HUES6 (cell line): ENCODE measurements around the gene PRB4.
"Not testable (repeated sequence)": the region's sequence is repeated elsewhere in the genome, so short reads cannot be mapped to it uniquely, and the experiment has no call there.

ENCODE experiments used
- H3K27ac ChIP-seq: 2 replicates; pipeline ENCODE4 v1.7.0; 2013; ENCODE audit warnings: low read depth, mild to moderate bottlenecking, low read length, inconsistent platforms
- H3K27me3 ChIP-seq: 2 replicates; pipeline ENCODE4 v1.6.1; 2013; ENCODE audit warnings: low read length; ENCODE audit not compliant: control insufficient read depth, insufficient read depth
- H3K36me3 ChIP-seq: 2 replicates; pipeline ENCODE4 v1.6.1; 2013; ENCODE audit warnings: low read length; ENCODE audit not compliant: control insufficient read depth, insufficient read depth
- H3K4me1 ChIP-seq: 2 replicates; pipeline ENCODE4 v1.6.1; 2013; ENCODE audit warnings: low read length; ENCODE audit not compliant: control insufficient read depth, insufficient read depth
- H3K4me3 ChIP-seq: 2 replicates; pipeline ENCODE4 v1.5.1; 2013; ENCODE audit warnings: low read depth, low read length
- H3K9ac ChIP-seq: one replicate; pipeline ENCODE4 v1.6.1; 2013; ENCODE audit warnings: mild to moderate bottlenecking, low read length
- H3K9me3 ChIP-seq: 2 replicates; pipeline ENCODE4 v1.6.1; 2013; ENCODE audit warnings: low read depth, low read length; ENCODE audit not compliant: control insufficient read depth, insufficient read depth

Gene PRB4

DNA sequence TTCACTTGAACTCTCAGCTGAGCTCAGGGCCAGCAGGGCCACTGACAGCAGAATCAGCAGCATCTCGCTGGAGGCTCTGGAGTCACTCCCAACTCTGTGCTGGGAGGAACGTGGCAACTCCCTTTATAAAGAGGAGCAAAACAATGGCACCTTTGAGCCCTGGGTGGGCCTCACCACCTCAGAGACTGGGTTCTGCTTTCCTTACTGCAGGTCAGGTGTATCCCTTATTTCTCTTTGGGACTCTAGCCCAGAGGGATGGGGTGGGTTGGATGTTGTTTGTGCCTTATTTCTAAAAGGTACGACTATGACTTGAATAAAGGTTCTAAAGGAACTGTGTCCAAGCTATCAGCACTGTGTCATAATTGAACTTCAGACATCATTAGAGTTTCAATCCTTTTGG, at the start of gene PRB4:
Gene PRB4, minus strand, starts transcription at position 101 of the 400 bp plus-strand sequence. Its CDS starts 38 bp downstream, at position 63.
- H3K27ac ChIP-seq, result no peak within 1 kb of the TSS
- no peaks in the 10 kb centered on the region for H3K27me3 ChIP-seq
- no peaks in the 10 kb centered on the region for H3K36me3 ChIP-seq
- H3K4me3 ChIP-seq, result no peak within 1 kb of the TSS
- H3K9ac ChIP-seq, result no peak within 1 kb of the TSS
- H3K9me3 ChIP-seq, result no peaks in the 10 kb centered on the region
- H3K4me1 ChIP-seq, result no peaks in the 10 kb centered on the region

- not testable (repeated sequence) for H3K9me3 ChIP-seq, H3K9ac ChIP-seq, H3K36me3 ChIP-seq, H3K27me3 ChIP-seq, H3K4me1 ChIP-seq, H3K4me3 ChIP-seq, H3K27ac ChIP-seq
Measured at GRCh38 chr12:11351736-11352135, 41.5 kb upstream of the PRB4 start.

- Histone ChIP-seq H3K4me3 (no peak overlapping the region), H3K9me3 (no peaks in the 10 kb centered on the region), H3K4me1 (no peaks in the 10 kb centered on the region)
Measured at GRCh38 chr12:11348439-11348838, 38.2 kb upstream of the PRB4 start.

GRCh38 chr12:11347810-11348209, 37.6 kb upstream of the PRB4 start:
- Histone ChIP-seq H3K4me3 (no peak overlapping the region), H3K9me3 (no peaks in the 10 kb centered on the region), H3K27ac (no peak overlapping the region), H3K9ac (no peak overlapping the region), H3K4me1 (no peaks in the 10 kb centered on the region), H3K36me3 (no peaks in the 10 kb centered on the region), H3K27me3 (no peaks in the 10 kb centered on the region)

More at GRCh38 chr12:11348439-11348838, 38.2 kb upstream of the PRB4 start:
- H3K9ac ChIP-seq, result no peak overlapping the region
- H3K27ac ChIP-seq, result no peak overlapping the region
- no peaks in the 10 kb centered on the region for H3K27me3 ChIP-seq
- no peaks in the 10 kb centered on the region for H3K36me3 ChIP-seq

- Histone ChIP-seq H3K27ac (no peak overlapping the region), H3K27me3 (no peaks in the 10 kb centered on the region), H3K9ac (no peak overlapping the region), H3K9me3 (no peaks in the 10 kb centered on the region), H3K36me3 (no peaks in the 10 kb centered on the region), H3K4me3 (no peak overlapping the region), H3K4me1 (no peaks in the 10 kb centered on the region)
Measured at GRCh38 chr12:11344500-11344899, 34.3 kb upstream of the PRB4 start.

GRCh38 chr12:11324426-11324825, 14.2 kb upstream of the PRB4 start:
- Histone ChIP-seq H3K4me1 (no peaks in the 10 kb centered on the region), H3K4me3 (no peak overlapping the region), H3K27ac (no peak overlapping the region), H3K9ac (no peak overlapping the region), H3K36me3 (no peaks in the 10 kb centered on the region), H3K9me3 (no peaks in the 10 kb centered on the region), H3K27me3 (no peaks in the 10 kb centered on the region)

DNA sequence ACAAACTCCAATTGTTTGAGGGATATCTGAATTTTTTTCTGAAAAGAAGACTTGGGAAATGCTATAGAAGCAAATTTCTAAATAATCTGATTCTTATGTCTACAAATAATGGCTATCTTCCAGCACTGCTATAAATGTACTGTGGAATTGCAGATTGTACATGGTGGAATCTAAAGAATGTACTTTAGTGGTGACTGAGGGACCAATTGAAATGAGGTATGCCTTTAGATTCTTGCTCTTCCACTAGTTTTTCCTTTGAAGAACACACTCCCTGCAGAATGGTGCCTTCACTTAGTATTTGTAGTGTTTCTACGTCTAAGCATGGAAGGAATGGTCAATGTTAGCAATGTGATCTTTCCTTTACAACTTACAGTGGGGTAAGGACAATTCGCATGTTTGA, 11.7 kb upstream of the PRB4 start:
- no peaks in the 10 kb centered on the region for H3K4me1 ChIP-seq

DNA sequence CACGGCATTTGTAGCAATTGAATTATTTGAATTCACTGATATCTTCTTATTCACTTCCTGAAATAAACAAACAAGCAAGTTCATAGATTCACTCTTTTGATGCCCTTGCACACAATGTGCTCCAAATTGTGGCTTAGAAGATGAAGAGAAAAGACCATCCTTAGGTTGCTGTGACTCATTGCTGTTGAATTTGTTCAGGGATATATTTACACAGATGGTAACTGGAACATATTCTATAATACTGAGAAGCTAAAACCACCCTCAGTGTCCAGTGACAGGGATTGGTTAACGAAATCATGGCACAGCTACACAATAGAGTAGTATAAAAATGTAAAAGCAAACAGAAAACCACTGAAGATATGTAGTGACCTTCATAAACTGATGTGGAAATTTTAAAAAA, 3.1 kb downstream of the PRB4 start:
- Histone ChIP-seq H3K36me3 (no peaks in the 10 kb centered on the region), H3K27me3 (no peaks in the 10 kb centered on the region), H3K27ac (no peak overlapping the region), H3K4me1 (no peaks in the 10 kb centered on the region), H3K9ac (no peak overlapping the region), H3K9me3 (no peaks in the 10 kb centered on the region), H3K4me3 (no peak overlapping the region)

More for the DNA sequence above, 11.7 kb upstream of the PRB4 start:
- Histone ChIP-seq H3K9ac (no peak overlapping the region), H3K9me3 (no peaks in the 10 kb centered on the region), H3K27ac (no peak overlapping the region), H3K36me3 (no peaks in the 10 kb centered on the region), H3K4me3 (no peak overlapping the region), H3K27me3 (no peaks in the 10 kb centered on the region)

GRCh38 chr12:11273449-11273848, 36.8 kb downstream of the PRB4 start:
- no peaks in the 10 kb centered on the region for H3K27me3 ChIP-seq

DNA sequence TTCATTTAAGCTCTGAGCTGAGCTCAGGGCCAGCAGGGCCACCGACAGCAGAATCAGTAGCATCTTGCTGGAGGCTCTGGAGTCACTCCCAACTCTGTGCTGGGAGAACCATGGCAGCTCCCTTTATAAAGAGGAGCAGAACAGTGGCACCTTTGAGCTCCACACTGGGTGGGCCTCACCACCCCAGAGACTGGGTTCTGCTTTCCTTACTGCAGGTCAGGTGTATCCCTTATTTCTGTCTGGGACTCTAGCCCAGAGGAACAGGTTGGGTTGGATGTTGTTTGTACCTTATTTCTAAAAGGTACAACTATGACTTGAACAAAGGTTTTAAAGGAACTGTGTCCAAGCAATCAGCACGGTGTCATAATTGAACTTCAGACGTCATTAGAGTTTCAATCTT, 40.6 kb downstream of the PRB4 start, which contains the start of gene PRB3:
Gene PRB3, minus strand, starts transcription at position 101 of the 400 bp plus-strand sequence. Its CDS starts 38 bp downstream, at position 63.
- H3K9me3 ChIP-seq, result no peaks in the 10 kb centered on the region
- no peaks in the 10 kb centered on the region for H3K4me1 ChIP-seq
- no peak within 1 kb of the TSS for H3K27ac ChIP-seq

More at GRCh38 chr12:11273449-11273848, 36.8 kb downstream of the PRB4 start:
- Histone ChIP-seq H3K4me1 (no peaks in the 10 kb centered on the region), H3K4me3 (no peak overlapping the region), H3K27ac (no peak overlapping the region), H3K9me3 (no peaks in the 10 kb centered on the region), H3K9ac (no peak overlapping the region), H3K36me3 (no peaks in the 10 kb centered on the region)

GRCh38 chr12:11264501-11264900, 45.7 kb downstream of the PRB4 start:
- Histone ChIP-seq H3K4me3 (no peak overlapping the region), H3K36me3 (no peaks in the 10 kb centered on the region), H3K9me3 (no peaks in the 10 kb centered on the region), H3K27me3 (no peaks in the 10 kb centered on the region), H3K27ac (no peak overlapping the region), H3K9ac (no peak overlapping the region), H3K4me1 (no peaks in the 10 kb centered on the region)

More for the DNA sequence above, 40.6 kb downstream of the PRB4 start, which contains the start of gene PRB3:
- Histone ChIP-seq H3K9ac (no peak within 1 kb of the TSS), H3K27me3 (no peaks in the 10 kb centered on the region), H3K36me3 (no peaks in the 10 kb centered on the region), H3K4me3 (no peak within 1 kb of the TSS)
